Glutamatergic neuron (in vitro differentiated cells): ENCODE measurements around the gene ADSS1. TPM values are rescaled to one million over a fixed set of nuclear protein-coding genes. Genes with fewer than 3 reads are reported as not detected.

Experiments used
- DNase-seq: peaks from one replicate; pipeline ENCODE4 v3.0.0; 2022
- H3K27ac Mint-ChIP-seq: one replicate; pipeline ENCODE4 v1.8.0; 2020; ENCODE audit warnings: mild to moderate bottlenecking, mixed read lengths, inconsistent platforms; ENCODE audit not compliant: unreplicated experiment
- H3K27me3 Mint-ChIP-seq: one replicate; pipeline ENCODE4 v1.8.0; 2020; ENCODE audit warnings: mild to moderate bottlenecking, moderate library complexity, mixed read lengths, inconsistent platforms; ENCODE audit not compliant: unreplicated experiment
- H3K36me3 Mint-ChIP-seq: one replicate; pipeline ENCODE4 v1.8.0; 2020; ENCODE audit warnings: mild to moderate bottlenecking, mixed read lengths, inconsistent platforms; ENCODE audit not compliant: unreplicated experiment
- H3K4me1 Mint-ChIP-seq: one replicate; pipeline ENCODE4 v1.8.0; 2020; ENCODE audit warnings: mild to moderate bottlenecking, low read depth, mixed read lengths, inconsistent platforms; ENCODE audit not compliant: unreplicated experiment
- H3K4me3 Mint-ChIP-seq: one replicate; pipeline ENCODE4 v1.8.0; 2020; ENCODE audit warnings: mild to moderate bottlenecking, mixed read lengths, inconsistent platforms; ENCODE audit not compliant: unreplicated experiment
- H3K9me3 Mint-ChIP-seq: one replicate; pipeline ENCODE4 v1.8.0; 2020; ENCODE audit warnings: mild to moderate bottlenecking, moderate library complexity, mixed read lengths, inconsistent platforms; ENCODE audit not compliant: unreplicated experiment
- CTCF ChIP-seq: fragments of 200-600 bp; sonication (generic); IDR thresholded peaks from one replicate; pipeline ENCODE4 v1.5.0; 2021; ENCODE audit not compliant: partially characterized antibody, unreplicated experiment
- total RNA-seq: library from RNA; stranded (reverse); fragmentation: NEBNext Ultra II Directional; extraction: Animal tissue kit (Norgen Biotek cat#: 25700); gene quantifications from one replicate; pipeline ENCODE4 v1.2.1, GENCODE V29; 2021; ENCODE audit not compliant: unreplicated experiment

ADSS1 gene
- total RNA-seq, 1 donor from 2014 or later: 45.1 TPM

GRCh38 chr14:104783484-104784217 is 59.6 kb downstream of the ADSS1 start:
- DNase-seq: peak; percentile 11
- no peaks in the 10 kb centered on the region for H3K27me3 Mint-ChIP-seq
- H3K4me1 Mint-ChIP-seq: peaks cover 6% of the 10 kb centered on the region
- no peaks in the 10 kb centered on the region for H3K36me3 Mint-ChIP-seq
- H3K27ac Mint-ChIP-seq: no peak overlapping the region
- no peak overlapping the region for H3K4me3 Mint-ChIP-seq
- H3K9me3 Mint-ChIP-seq: peaks cover 3% of the 10 kb centered on the region
- no peak for TF ChIP-seq CTCF

GRCh38 chr14:104784218-104784568 is 60.2 kb downstream of the ADSS1 start:
- DNase-seq: peak; percentile 17
- Mint-ChIP-seq H3K9me3 (peaks cover 3% of the 10 kb centered on the region), H3K27ac (no peak overlapping the region), H3K4me1 (peaks cover 7% of the 10 kb centered on the region), H3K4me3 (no peak overlapping the region), H3K36me3 (no peaks in the 10 kb centered on the region), H3K27me3 (no peaks in the 10 kb centered on the region)
- no peak for TF ChIP-seq CTCF

- Mint-ChIP-seq H3K4me1 (peaks cover 14% of the 10 kb centered on the region), H3K36me3 (no peaks in the 10 kb centered on the region), H3K27me3 (no peaks in the 10 kb centered on the region), H3K4me3 (no peak overlapping the region), H3K9me3 (peaks cover 2% of the 10 kb centered on the region), H3K27ac (no peak overlapping the region)
- TF ChIP-seq CTCF: no peak
- DNase-seq: peak; percentile 11
These were observed 61.0 kb downstream of the ADSS1 start for GRCh38 chr14:104784846-104785707.

GRCh38 chr14:104785708-104786080 is 61.7 kb downstream of the ADSS1 start:
- no peaks in the 10 kb centered on the region for H3K9me3 Mint-ChIP-seq
- DNase-seq: peak; percentile 14
- no peaks in the 10 kb centered on the region for H3K27me3 Mint-ChIP-seq
- no peaks in the 10 kb centered on the region for H3K36me3 Mint-ChIP-seq
- no peak overlapping the region for H3K4me3 Mint-ChIP-seq
- no peak overlapping the region for H3K27ac Mint-ChIP-seq
- H3K4me1 Mint-ChIP-seq: peaks cover 14% of the 10 kb centered on the region
- TF ChIP-seq CTCF: no peak

GRCh38 chr14:104786091-104786586 is 62.1 kb downstream of the ADSS1 start:
- H3K4me1 Mint-ChIP-seq: peaks cover 17% of the 10 kb centered on the region
- no peak overlapping the region for H3K4me3 Mint-ChIP-seq
- TF ChIP-seq CTCF: no peak
- H3K27ac Mint-ChIP-seq: no peak overlapping the region
- H3K9me3 Mint-ChIP-seq: no peaks in the 10 kb centered on the region
- DNase-seq: peak; percentile 12
- H3K27me3 Mint-ChIP-seq: no peaks in the 10 kb centered on the region
- H3K36me3 Mint-ChIP-seq: no peaks in the 10 kb centered on the region
